Breast epithelium (tissue), 4 donors: ENCODE measurements around the gene GJD2. TPM values are rescaled to one million over a fixed set of nuclear protein-coding genes. Genes with fewer than 3 reads are reported as not detected.

Source experiments
- DNase-seq, 2 donors: peaks; one replicate each; pipeline ENCODE4 v3.0.0-alpha.2; 2019; ENCODE audit warnings: low spot score in 2 of 2
- H3K27ac ChIP-seq, 2 donors: fragments of 200-600 bp; sonication (generic) in 1 of 2; one replicate each; pipeline ENCODE4 v1.5.1; 2016 to 2019; ENCODE audit warnings: mild to moderate bottlenecking in 1 of 2
- H3K27me3 ChIP-seq, 2 donors: fragments of 200-600 bp; sonication (generic) in 1 of 2; one replicate each; pipeline versions ENCODE4 v1.5.1 to v1.6.0; 2017 to 2019; ENCODE audit warnings: control low read depth in 1 of 2, mild to moderate bottlenecking in 1 of 2
- H3K36me3 ChIP-seq: fragments of 200-600 bp; one replicate; pipeline ENCODE4 v1.5.1; 2019
- H3K4me1 ChIP-seq, 2 donors: fragments of 200-600 bp; sonication (generic); one replicate each; pipeline ENCODE4 v1.5.1; 2016 to 2019; ENCODE audit warnings: control low read depth in 1 of 2
- H3K4me3 ChIP-seq, 3 donors: fragments of 200-600 bp; sonication (generic); 1 replicate in 2 of 3; 2 replicates in 1 of 3; pipeline ENCODE4 v1.5.1; 2016 to 2019; ENCODE audit warnings: mild to moderate bottlenecking in 3 of 3, moderate library complexity in 2 of 3
- H3K9me3 ChIP-seq, 2 donors: fragments of 200-600 bp; sonication (generic) in 1 of 2; one replicate each; pipeline ENCODE4 v1.5.1; 2016 to 2019; ENCODE audit warnings: control low read depth in 1 of 2
- CTCF ChIP-seq, 3 donors: fragments of 450-650 bp; IDR thresholded peaks; one replicate each; pipeline ENCODE4 v1.5.1; 2016 to 2017; ENCODE audit warnings: antibody characterized with exemption in 3 of 3, mild to moderate bottlenecking in 3 of 3, moderate library complexity in 3 of 3
- POLR2A ChIP-seq: fragments of 450-650 bp; IDR thresholded peaks from one replicate; pipeline ENCODE4 v1.6.1; 2016; ENCODE audit warnings: antibody characterized with exemption, mild to moderate bottlenecking, moderate library complexity
- POLR2AphosphoS5 ChIP-seq, 3 donors: sonication (generic); formaldehyde crosslinking; IDR thresholded peaks; one replicate each; pipeline ENCODE4 v1.6.1; 2017; ENCODE audit warnings: antibody characterized with exemption in 3 of 3
- intact Hi-C: fragments of 100-400 bp; cut with DNase I; formaldehyde crosslinking; loops from one replicate; pipeline ENCODE4 v1.15.1; 2023; ENCODE audit warnings: low total_unique reads
- total RNA-seq, 3 donors: library from RNA; depleted of rRNA; stranded (reverse); fragments of >200 nt; gene quantifications; one replicate each; pipeline ENCODE4 v1.1.0, GENCODE V29; 2016

Gene GJD2
- total RNA-seq, 3 donors from 2014 or later, result not detected

- TF ChIP-seq CTCF (IDR thresholded peaks at IDR 0.05) (no peak), POLR2A (no peak), POLR2AphosphoS5 (IDR thresholded peaks at IDR 0.05) (no peak)
- intact Hi-C loops, result no loop called here
- DNase-seq, result no peak
- Histone ChIP-seq H3K27ac (no peak overlapping the region), H3K27me3 (no peaks in the 10 kb centered on the region), H3K9me3 (peaks cover 0 to 10% of the 10 kb centered on the region in 2 donors), H3K4me1 (no peaks in the 10 kb centered on the region), H3K36me3 (no peaks in the 10 kb centered on the region), H3K4me3 (no peak overlapping the region)
Observed at GRCh38 chr15:34776606-34777105, 21.9 kb upstream of the GJD2 start.

- Histone ChIP-seq H3K9me3 (no peaks in the 10 kb centered on the region), H3K4me3 (no peak overlapping the region), H3K27ac (no peak overlapping the region), H3K36me3 (no peaks in the 10 kb centered on the region), H3K4me1 (no peaks in the 10 kb centered on the region), H3K27me3 (no peaks in the 10 kb centered on the region)
- no peak for DNase-seq
- TF ChIP-seq POLR2A (no peak), CTCF (IDR thresholded peaks at IDR 0.05) (no peak), POLR2AphosphoS5 (IDR thresholded peaks at IDR 0.05) (no peak)
- intact Hi-C loops, result no loop called here
Observed at GRCh38 chr15:34773917-34774316, 19.1 kb upstream of the GJD2 start.

GRCh38 chr15:34773013-34773412, 18.2 kb upstream of the GJD2 start:
- no peaks in the 10 kb centered on the region for H3K27me3 ChIP-seq
- no peaks in the 10 kb centered on the region for H3K9me3 ChIP-seq
- no peaks in the 10 kb centered on the region for H3K4me1 ChIP-seq
- H3K27ac ChIP-seq, result no peak overlapping the region
- TF ChIP-seq CTCF (IDR thresholded peaks at IDR 0.05) (no peak), POLR2AphosphoS5 (IDR thresholded peaks at IDR 0.05) (no peak), POLR2A (no peak)
- no peaks in the 10 kb centered on the region for H3K36me3 ChIP-seq
- DNase-seq, result no peak
- no peak overlapping the region for H3K4me3 ChIP-seq
- intact Hi-C loops, result no loop called here

- intact Hi-C loops, result no loop called here
- Histone ChIP-seq H3K27ac (no peak overlapping the region), H3K4me3 (no peak overlapping the region), H3K9me3 (no peaks in the 10 kb centered on the region), H3K36me3 (no peaks in the 10 kb centered on the region), H3K27me3 (no peaks in the 10 kb centered on the region), H3K4me1 (no peaks in the 10 kb centered on the region)
- no peak for DNase-seq
- no peak for TF ChIP-seq CTCF (IDR thresholded peaks at IDR 0.05)
- TF ChIP-seq POLR2AphosphoS5 (IDR thresholded peaks at IDR 0.05), result no peak
- no peak for TF ChIP-seq POLR2A
Observed at GRCh38 chr15:34772312-34772711, 17.5 kb upstream of the GJD2 start.

- no peaks in the 10 kb centered on the region for H3K9me3 ChIP-seq
- intact Hi-C loops, result no loop called here
- H3K36me3 ChIP-seq, result no peaks in the 10 kb centered on the region
- no peak overlapping the region for H3K4me3 ChIP-seq
- no peaks in the 10 kb centered on the region for H3K27me3 ChIP-seq
- no peaks in the 10 kb centered on the region for H3K4me1 ChIP-seq
- no peak overlapping the region for H3K27ac ChIP-seq
- TF ChIP-seq POLR2A (no peak), POLR2AphosphoS5 (IDR thresholded peaks at IDR 0.05) (no peak), CTCF (IDR thresholded peaks at IDR 0.05) (no peak)
- DNase-seq, result no peak
Observed at GRCh38 chr15:34769711-34770110, 14.9 kb upstream of the GJD2 start.
